IPS-18a (cell line): ENCODE measurements around the gene IFT81.

Experiments used
- H3K27ac ChIP-seq: one replicate; pipeline ENCODE4 v1.5.1; 2013; ENCODE audit warnings: low read length
- H3K27me3 ChIP-seq: one replicate; pipeline ENCODE4 v1.6.1; 2013; ENCODE audit warnings: mild to moderate bottlenecking, low read length; ENCODE audit not compliant: control insufficient read depth, insufficient read depth
- H3K36me3 ChIP-seq: one replicate; pipeline ENCODE4 v1.6.1; 2013; ENCODE audit warnings: low read depth, low read length; ENCODE audit not compliant: control insufficient read depth
- H3K4me1 ChIP-seq: one replicate; pipeline ENCODE4 v1.6.1; 2013; ENCODE audit warnings: low read depth, low read length; ENCODE audit not compliant: control insufficient read depth
- H3K4me3 ChIP-seq: one replicate; pipeline ENCODE4 v1.5.1; 2013; ENCODE audit warnings: low read length
- H3K9ac ChIP-seq: one replicate; pipeline ENCODE4 v1.6.1; 2013; ENCODE audit warnings: mild to moderate bottlenecking, low read length, moderate library complexity
- H3K9me3 ChIP-seq: one replicate; pipeline ENCODE4 v1.6.1; 2013; ENCODE audit warnings: low read depth, low read length; ENCODE audit not compliant: control insufficient read depth

IFT81 gene

DNA sequence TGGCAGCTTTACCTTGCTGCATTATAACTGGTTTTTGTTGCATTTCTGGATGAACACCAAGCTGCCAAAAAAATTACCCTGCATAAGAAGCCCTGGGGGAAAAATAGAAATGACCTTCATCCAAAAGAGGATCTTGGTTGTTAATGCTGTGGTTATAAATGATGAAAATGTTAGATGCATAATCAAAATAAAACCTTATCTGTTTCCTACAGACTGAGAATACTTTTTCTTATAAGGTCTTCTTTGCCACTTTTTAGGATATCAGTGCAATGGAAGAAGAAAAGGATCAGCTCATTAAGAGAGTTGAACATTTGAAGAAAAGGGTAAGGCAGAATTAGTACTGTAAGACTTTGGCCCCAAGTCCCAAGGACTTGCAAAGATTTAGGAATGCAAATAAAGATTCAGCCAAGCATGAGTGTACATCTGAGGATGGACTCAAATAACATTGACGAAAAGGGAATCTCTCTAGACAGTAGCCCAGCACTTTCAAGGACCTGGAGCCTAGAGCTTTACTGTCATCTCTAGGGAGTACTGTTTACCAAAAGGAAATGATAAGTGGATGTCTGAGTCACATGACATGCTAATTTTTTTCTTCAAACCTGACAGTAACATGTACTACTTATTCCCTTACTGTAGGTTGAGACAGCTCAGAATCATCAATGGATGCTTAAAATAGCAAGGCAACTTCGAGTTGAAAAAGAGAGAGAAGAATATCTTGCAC, 10.7 kb downstream of the IFT81 start:
- H3K9me3 ChIP-seq: no peaks in the 10 kb centered on the region
- no peak overlapping the region for H3K4me3 ChIP-seq
- H3K27ac ChIP-seq: no peak overlapping the region
- peaks cover 20% of the 10 kb centered on the region for H3K36me3 ChIP-seq
- no peak overlapping the region for H3K9ac ChIP-seq
- H3K4me1 ChIP-seq: no peaks in the 10 kb centered on the region
- H3K27me3 ChIP-seq: no peaks in the 10 kb centered on the region

DNA sequence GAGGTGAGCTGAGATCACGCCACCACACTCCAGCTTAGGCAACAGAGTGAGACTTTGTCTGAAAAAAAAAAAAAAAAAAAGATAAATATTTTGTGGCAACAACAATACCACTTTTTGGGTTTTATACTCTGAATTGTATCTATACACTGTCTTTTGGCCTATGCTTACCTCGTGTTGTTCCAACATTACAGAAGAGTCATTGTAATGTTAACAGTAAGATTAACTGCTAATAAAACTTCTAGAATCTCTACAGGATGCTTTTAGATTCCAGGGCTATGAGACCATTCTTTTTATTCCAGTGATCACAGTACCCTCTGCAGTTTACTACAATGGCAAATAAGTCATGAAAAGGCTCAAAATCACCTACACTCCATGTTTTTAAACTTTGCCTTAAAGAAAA, 11.6 kb downstream of the IFT81 start:
- Histone ChIP-seq H3K36me3 (peaks cover 20% of the 10 kb centered on the region), H3K4me1 (no peaks in the 10 kb centered on the region), H3K4me3 (no peak overlapping the region), H3K9ac (no peak overlapping the region), H3K27me3 (no peaks in the 10 kb centered on the region), H3K9me3 (no peaks in the 10 kb centered on the region), H3K27ac (no peak overlapping the region)

DNA sequence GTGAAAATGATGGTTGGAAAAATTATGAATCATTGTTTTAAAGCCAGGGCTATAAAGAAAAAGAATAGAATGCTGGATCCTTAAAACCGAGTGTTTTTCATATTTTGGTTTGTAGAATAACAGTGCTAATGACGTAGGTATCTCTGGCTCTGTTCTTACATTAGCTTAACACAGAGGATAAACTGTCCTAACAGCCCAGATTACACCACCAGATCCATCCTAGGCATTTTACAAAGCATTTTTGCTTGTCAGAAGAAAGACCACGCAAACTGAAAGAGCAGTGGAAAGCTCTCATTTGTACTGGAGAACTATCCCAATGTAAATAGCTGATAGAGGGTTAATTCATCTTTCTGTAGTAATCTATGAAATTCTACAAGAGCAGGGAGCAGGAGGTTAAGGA, 13.6 kb downstream of the IFT81 start:
- Histone ChIP-seq H3K4me1 (no peaks in the 10 kb centered on the region), H3K4me3 (no peak overlapping the region), H3K9ac (no peak overlapping the region), H3K36me3 (peaks cover 20% of the 10 kb centered on the region), H3K9me3 (no peaks in the 10 kb centered on the region), H3K27ac (no peak overlapping the region), H3K27me3 (no peaks in the 10 kb centered on the region)

DNA sequence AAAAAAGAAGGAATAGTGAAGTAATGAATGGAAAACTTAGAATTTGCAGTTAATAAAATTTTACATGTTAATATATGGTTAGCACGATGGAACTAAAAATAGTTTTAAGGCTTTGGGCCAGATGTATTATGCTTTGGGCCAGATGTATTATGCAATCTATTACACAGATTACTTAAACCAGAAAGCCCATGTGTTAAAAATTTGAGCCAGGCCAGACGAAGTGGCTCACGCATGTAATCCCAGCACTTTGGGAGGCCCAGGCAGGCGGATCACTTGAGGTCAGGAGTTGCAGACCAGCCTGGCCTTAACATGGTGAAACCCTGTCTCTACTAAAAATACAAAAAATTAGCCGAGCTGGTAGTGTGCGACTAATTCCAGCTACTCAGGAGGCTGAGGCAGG, 17.2 kb downstream of the IFT81 start:
- no peak overlapping the region for H3K9ac ChIP-seq
- H3K27ac ChIP-seq: no peak overlapping the region
- no peaks in the 10 kb centered on the region for H3K4me1 ChIP-seq
- H3K27me3 ChIP-seq: no peaks in the 10 kb centered on the region
- no peaks in the 10 kb centered on the region for H3K9me3 ChIP-seq
- peaks cover 11% of the 10 kb centered on the region for H3K36me3 ChIP-seq
- no peak overlapping the region for H3K4me3 ChIP-seq

DNA sequence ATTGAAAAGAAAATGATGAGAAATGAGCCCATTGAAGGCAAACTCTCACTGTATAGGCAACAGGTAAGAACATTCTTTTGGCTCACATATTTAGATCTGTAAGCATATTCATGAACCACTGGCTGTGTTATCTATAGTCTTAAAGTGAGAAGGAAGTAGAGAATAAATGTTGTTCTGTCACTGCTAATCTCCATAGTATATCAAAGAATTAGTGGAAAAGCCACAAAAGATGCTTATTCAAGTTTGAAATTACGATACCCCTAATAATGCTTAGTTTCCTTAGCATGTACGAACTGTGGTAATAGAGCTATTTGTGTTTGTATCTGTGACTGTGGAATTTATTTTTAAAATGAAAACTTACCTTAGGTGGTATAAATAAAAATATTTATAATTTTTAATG, 22.8 kb downstream of the IFT81 start:
- Histone ChIP-seq H3K36me3 (peaks cover 7% of the 10 kb centered on the region), H3K9ac (no peak overlapping the region), H3K4me1 (no peaks in the 10 kb centered on the region), H3K27ac (no peak overlapping the region), H3K4me3 (no peak overlapping the region), H3K27me3 (no peaks in the 10 kb centered on the region), H3K9me3 (no peaks in the 10 kb centered on the region)

DNA sequence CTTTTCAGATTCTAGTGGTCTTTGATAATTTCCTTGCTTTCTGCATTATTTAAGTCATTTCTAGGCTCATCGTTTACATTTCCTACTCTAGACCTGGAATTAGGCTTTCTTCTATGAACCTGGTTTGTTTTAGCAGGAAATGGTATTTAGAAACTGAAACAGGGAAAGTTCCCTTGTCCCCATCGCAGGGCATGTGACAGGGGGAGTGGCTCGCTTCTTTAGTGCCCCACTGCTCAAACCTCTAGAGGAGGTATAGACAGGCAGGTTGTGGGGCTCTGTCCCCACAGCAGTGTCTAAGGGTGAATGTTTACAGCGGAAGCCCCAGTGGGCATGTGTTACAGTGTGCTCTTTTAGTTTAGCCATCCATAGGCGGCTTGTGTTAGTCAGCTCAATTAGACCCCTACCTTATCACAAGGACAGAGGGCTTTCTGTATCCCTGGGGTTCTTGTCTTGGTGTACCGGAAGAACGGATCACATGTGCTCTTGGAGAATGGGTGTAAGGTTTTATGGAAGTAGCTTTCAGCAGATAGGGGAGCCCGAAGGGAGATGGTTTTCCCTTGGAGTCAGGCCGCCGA, 25.0 kb downstream of the IFT81 start:
- no peaks in the 10 kb centered on the region for H3K4me1 ChIP-seq
- H3K9ac ChIP-seq: no peak overlapping the region
- peaks cover 7% of the 10 kb centered on the region for H3K36me3 ChIP-seq
- H3K27me3 ChIP-seq: no peaks in the 10 kb centered on the region
- no peaks in the 10 kb centered on the region for H3K9me3 ChIP-seq
- H3K27ac ChIP-seq: no peak overlapping the region
- H3K4me3 ChIP-seq: no peak overlapping the region

DNA sequence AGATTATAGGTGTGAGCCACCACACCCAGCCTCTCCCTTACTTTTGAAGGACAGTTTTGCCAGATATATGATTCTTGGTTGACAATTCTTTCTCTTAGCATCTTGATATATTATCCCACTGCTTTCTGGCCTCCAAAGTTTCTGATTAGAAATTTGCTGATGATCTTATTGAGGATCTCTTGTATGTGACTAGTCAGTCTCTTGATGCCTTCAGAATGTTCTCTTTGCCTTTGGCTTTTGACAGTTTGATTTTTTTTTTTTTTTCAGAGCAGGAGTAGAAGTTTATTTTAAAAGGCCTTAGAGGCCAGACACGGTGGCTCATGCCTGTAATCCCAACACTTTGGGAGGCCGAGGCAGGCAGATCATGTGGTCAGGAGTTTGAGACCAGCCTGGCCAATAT, 32.6 kb downstream of the IFT81 start:
- H3K9me3 ChIP-seq: peaks cover 3% of the 10 kb centered on the region
- H3K4me3 ChIP-seq: no peak overlapping the region
- H3K9ac ChIP-seq: no peak overlapping the region

DNA sequence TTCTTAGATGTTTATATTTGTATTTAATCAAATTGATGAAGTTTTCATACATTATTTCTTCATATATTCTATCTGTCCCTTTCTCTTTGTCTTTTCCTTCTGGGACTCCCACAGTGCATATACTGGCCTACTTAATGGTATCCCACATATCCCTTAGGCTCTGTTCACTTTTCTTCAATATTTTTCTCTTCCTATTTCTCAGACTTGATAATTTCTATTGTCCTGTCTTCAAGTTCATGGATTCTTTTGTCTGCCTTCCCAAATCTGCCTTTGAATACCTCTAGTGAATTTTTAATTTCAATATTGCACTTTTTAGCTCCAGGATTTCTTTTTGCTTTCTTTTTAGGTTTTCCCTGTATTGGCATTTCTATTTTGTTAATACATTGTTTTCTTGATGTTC, 33.4 kb downstream of the IFT81 start:
- Histone ChIP-seq H3K9ac (no peak overlapping the region), H3K4me3 (no peak overlapping the region), H3K4me1 (no peaks in the 10 kb centered on the region), H3K27ac (no peak overlapping the region), H3K9me3 (peaks cover 3% of the 10 kb centered on the region), H3K36me3 (peaks cover under 1% of the 10 kb centered on the region), H3K27me3 (no peaks in the 10 kb centered on the region)

More for the DNA sequence above, 32.6 kb downstream of the IFT81 start:
- no peaks in the 10 kb centered on the region for H3K27me3 ChIP-seq
- no peaks in the 10 kb centered on the region for H3K4me1 ChIP-seq
- no peak overlapping the region for H3K27ac ChIP-seq
- no peaks in the 10 kb centered on the region for H3K36me3 ChIP-seq

DNA sequence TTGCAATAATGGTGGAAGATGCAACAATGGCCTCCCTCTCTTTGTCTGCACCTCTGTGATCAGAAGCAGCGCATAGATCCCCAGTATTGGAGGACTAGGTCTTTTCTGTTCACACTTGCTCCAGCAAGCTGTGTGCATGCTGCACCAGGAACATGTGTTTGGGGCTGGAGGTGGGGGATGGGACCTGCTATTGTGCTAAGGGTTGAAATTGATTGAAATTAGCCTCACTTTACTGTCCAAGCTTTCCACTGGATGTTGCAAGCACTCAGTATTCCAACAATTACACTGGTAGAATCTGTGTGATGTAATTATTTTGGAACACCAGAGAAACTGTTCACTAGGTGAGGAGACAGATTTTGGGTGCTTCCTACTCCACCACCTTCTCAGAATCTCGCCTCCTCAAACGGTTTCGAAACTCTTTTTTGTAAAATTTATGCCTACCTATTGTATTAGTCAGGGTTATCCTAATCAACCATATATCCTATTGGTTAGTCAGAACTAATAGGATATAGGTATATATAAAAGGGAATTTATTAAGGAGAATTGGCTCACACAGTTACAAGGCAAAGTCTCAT, 35.6 kb downstream of the IFT81 start:
- peaks cover 4% of the 10 kb centered on the region for H3K36me3 ChIP-seq
- no peak overlapping the region for H3K27ac ChIP-seq
- no peak overlapping the region for H3K9ac ChIP-seq
- no peak overlapping the region for H3K4me3 ChIP-seq
- peaks cover 3% of the 10 kb centered on the region for H3K4me1 ChIP-seq
- peaks cover 3% of the 10 kb centered on the region for H3K9me3 ChIP-seq
- no peaks in the 10 kb centered on the region for H3K27me3 ChIP-seq

DNA sequence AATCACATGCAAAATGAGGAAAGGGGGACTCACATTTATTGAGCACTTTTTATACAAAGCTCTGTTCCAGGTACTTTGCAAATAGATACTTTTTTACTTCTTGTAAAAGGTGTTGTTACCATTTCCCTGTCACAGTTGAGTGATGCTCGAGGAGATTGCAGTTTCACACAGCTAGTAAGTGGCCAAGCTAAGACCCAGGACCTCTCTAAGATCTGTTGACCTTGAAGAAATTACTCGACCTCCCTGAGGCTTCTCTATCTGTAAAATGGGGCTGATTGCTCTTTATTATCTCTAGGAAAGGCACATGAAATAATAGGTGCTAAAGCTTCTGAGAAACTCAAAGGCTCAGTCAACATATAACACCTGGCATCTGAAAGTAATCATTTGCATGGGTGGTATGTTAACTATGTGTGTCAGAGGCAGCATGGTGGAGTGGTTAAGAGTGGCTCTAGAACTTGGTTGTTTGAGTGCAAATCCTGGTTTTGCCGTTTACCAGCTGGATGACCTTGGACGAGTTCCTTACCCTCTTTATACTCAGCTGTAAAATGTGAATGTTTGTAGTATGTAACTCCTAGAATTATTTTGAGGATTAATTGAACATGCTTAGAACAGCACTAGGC, 41.5 kb downstream of the IFT81 start:
- Histone ChIP-seq H3K36me3 (peaks cover 4% of the 10 kb centered on the region), H3K9me3 (no peaks in the 10 kb centered on the region), H3K9ac (no peak overlapping the region), H3K4me3 (no peak overlapping the region), H3K27ac (no peak overlapping the region), H3K4me1 (peaks cover 4% of the 10 kb centered on the region), H3K27me3 (no peaks in the 10 kb centered on the region)

DNA sequence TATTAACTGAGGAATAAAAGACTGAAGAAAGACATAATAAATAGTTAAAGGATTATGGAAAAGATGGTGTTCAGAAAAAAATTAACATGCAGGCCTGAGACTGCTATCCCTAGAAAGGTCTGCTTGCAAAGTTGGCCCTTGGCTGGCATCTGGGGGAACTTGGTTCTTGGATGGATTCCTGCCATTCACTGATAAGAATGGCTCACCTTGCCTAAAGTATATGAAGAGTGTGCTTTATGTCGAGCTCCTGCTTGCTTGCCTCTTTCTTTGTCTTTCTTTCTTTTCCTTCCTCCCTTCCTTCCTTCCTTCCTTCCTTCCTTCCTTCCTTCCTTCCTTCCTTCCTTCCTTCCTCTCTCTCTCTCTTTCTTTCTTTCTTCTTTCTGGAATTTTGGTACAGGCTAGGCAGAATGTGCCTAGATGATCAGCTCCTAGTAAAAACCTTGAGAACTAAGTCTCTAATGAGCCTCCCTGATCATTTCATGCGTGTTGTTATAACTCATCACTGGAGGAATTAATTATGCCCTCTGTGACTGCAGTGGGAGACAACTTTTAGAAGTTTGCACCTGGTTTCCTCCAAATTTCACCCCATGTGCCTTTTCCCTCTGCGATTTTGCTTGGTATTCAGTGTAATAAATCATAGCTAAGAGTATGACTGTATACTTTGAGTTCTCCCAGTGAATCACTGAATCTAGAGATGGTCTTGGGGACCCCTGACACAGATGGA, 44.7 kb downstream of the IFT81 start:
- H3K27ac ChIP-seq: no peak overlapping the region
- no peaks in the 10 kb centered on the region for H3K9me3 ChIP-seq
- H3K27me3 ChIP-seq: no peaks in the 10 kb centered on the region
- H3K4me3 ChIP-seq: no peak overlapping the region
- peaks cover 4% of the 10 kb centered on the region for H3K4me1 ChIP-seq
- no peak overlapping the region for H3K9ac ChIP-seq
- H3K36me3 ChIP-seq: no peaks in the 10 kb centered on the region
